SU-DHL-6 (cell line): ENCODE data around the gene MTPN.

Experiments used
- CTCF ChIP-seq: fragments of 200-600 bp; sonication (generic); IDR thresholded peaks from one replicate; pipeline ENCODE4 v1.5.1; 2017; ENCODE audit warnings: antibody characterized with exemption, mild to moderate bottlenecking, low read length, moderate library complexity; ENCODE audit not compliant: insufficient read depth, poor library complexity, severe bottlenecking
- EZH2phosphoT487 ChIP-seq: fragments of 200-600 bp; sonication (generic), shearing (Covaris generic); conservative IDR thresholded peaks from 2 replicates; pipeline ENCODE4 v1.6.1; 2018; ENCODE audit warnings: mild to moderate bottlenecking, antibody characterized with exemption, low read length, moderate library complexity, mixed read lengths

GRCh38 chr7:135979471-135980011 is 2.4 kb upstream of the MTPN start:
- no peak for TF ChIP-seq CTCF
- no peak for TF ChIP-seq EZH2phosphoT487
